Vagina (tissue), 2 donors: Measurements from ENCODE around the gene SAMD7. TPM values are rescaled to one million over a fixed set of nuclear protein-coding genes. Genes with fewer than 3 reads are reported as not detected.

ENCODE experiments used
- DNase-seq, 2 donors: peaks; one replicate each; pipeline ENCODE4 v3.0.0-alpha.2; 2017; ENCODE audit errors: extremely low spot score in 2 of 2
- H3K27ac ChIP-seq: fragments of 200-600 bp; sonication (generic); one replicate; pipeline ENCODE4 v1.5.1; 2019
- H3K27me3 ChIP-seq: fragments of 200-600 bp; sonication (generic); one replicate; pipeline ENCODE4 v1.5.1; 2019
- H3K36me3 ChIP-seq, 2 donors: fragments of 200-600 bp; sonication (generic); one replicate each; pipeline ENCODE4 v1.5.1; 2017 to 2019
- H3K4me1 ChIP-seq: fragments of 200-600 bp; sonication (generic); one replicate; pipeline ENCODE4 v1.5.1; 2019
- H3K4me3 ChIP-seq, 2 donors: fragments of 200-600 bp; sonication (generic); 1 replicate in 1 of 2; 2 replicates in 1 of 2; pipeline ENCODE4 v1.5.1; 2016 to 2019
- H3K9me3 ChIP-seq: fragments of 200-600 bp; sonication (generic); one replicate; pipeline ENCODE4 v1.5.1; 2019
- POLR2A ChIP-seq, 2 donors: fragments of 450-650 bp; IDR thresholded peaks; one replicate each; pipeline ENCODE4 v1.6.1; 2017; ENCODE audit warnings: antibody characterized with exemption in 2 of 2, mild to moderate bottlenecking in 2 of 2, moderate library complexity in 2 of 2
- POLR2AphosphoS5 ChIP-seq, 2 donors: sonication (generic); formaldehyde crosslinking; IDR thresholded peaks; one replicate each; pipeline ENCODE4 v1.9.0; 2017; ENCODE audit warnings: antibody characterized with exemption in 2 of 2, mild to moderate bottlenecking in 2 of 2, low read depth in 1 of 2; ENCODE audit not compliant: insufficient read depth in 1 of 2
- intact Hi-C: fragments of 100-400 bp; cut with DNase I; formaldehyde crosslinking; loops from one replicate; pipeline ENCODE4 v1.15.1; 2023
- total RNA-seq: library from RNA; depleted of rRNA; stranded (reverse); fragments of >200 nt; gene quantifications from one replicate; pipeline ENCODE4 v1.2.3, GENCODE V29; 2016
- TF ChIP-seq, protein P1 (sequence below), 3 experiments: fragments of 450-650 bp in 2 of 3; fragments of 200-600 bp in 1 of 3; sonication (generic) in 1 of 3; IDR thresholded peaks; one replicate each; pipeline ENCODE4 v1.5.1; 2017 to 2019; ENCODE audit warnings: antibody characterized with exemption in 3 of 3, mild to moderate bottlenecking in 2 of 3, moderate library complexity in 2 of 3

SAMD7 gene
- total RNA-seq, 1 donor from 2014 or later, result not detected

- no peaks in the 10 kb centered on the region for H3K27me3 ChIP-seq
- intact Hi-C loops, result no loop called here
- H3K4me3 ChIP-seq, result no peak overlapping the region
- no peaks in the 10 kb centered on the region for H3K36me3 ChIP-seq
- no peak overlapping the region for H3K27ac ChIP-seq
- no peak for DNase-seq
- no peaks in the 10 kb centered on the region for H3K4me1 ChIP-seq
- TF ChIP-seq POLR2AphosphoS5 (IDR thresholded peaks at IDR 0.05; ENCODE audit: insufficient read depth in 1 of 2, low read depth in 1 of 2) (no peak), POLR2A (IDR thresholded peaks at IDR 0.05) (no peak)
- TF ChIP-seq, protein P1, sequence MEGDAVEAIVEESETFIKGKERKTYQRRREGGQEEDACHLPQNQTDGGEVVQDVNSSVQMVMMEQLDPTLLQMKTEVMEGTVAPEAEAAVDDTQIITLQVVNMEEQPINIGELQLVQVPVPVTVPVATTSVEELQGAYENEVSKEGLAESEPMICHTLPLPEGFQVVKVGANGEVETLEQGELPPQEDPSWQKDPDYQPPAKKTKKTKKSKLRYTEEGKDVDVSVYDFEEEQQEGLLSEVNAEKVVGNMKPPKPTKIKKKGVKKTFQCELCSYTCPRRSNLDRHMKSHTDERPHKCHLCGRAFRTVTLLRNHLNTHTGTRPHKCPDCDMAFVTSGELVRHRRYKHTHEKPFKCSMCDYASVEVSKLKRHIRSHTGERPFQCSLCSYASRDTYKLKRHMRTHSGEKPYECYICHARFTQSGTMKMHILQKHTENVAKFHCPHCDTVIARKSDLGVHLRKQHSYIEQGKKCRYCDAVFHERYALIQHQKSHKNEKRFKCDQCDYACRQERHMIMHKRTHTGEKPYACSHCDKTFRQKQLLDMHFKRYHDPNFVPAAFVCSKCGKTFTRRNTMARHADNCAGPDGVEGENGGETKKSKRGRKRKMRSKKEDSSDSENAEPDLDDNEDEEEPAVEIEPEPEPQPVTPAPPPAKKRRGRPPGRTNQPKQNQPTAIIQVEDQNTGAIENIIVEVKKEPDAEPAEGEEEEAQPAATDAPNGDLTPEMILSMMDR (IDR thresholded peaks at IDR 0.05), result no peak
- no peaks in the 10 kb centered on the region for H3K9me3 ChIP-seq
These were observed 18.6 kb downstream of the SAMD7 start for GRCh38 chr3:169929830-169930519.

DNA sequence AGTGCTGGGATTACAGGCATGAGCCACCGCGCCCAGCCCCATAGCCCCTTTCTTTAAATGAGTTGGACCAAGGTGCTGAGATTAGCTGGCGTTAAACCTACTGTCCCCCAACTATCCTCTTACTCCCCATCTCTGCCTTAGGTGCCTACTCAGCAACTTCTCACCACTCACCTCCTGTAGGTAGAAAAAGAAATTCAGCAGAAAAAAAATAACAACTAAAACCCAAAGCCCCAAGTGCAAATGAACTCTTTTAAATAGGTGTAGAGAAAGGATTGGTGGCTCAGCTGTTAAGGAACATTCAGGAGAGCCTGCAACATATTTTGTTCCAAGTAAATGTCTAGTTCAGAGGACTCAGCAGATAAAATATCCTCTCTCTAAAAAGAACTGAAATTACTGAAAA, 19.5 kb downstream of the SAMD7 start:
- no peaks in the 10 kb centered on the region for H3K9me3 ChIP-seq
- no peak for DNase-seq
- H3K27ac ChIP-seq, result no peak overlapping the region
- intact Hi-C loops, result no loop called here
- no peaks in the 10 kb centered on the region for H3K4me1 ChIP-seq
- no peaks in the 10 kb centered on the region for H3K27me3 ChIP-seq
- H3K36me3 ChIP-seq, result no peaks in the 10 kb centered on the region
- TF ChIP-seq, protein P1 (IDR thresholded peaks at IDR 0.05), result no peak
- TF ChIP-seq POLR2AphosphoS5 (IDR thresholded peaks at IDR 0.05; ENCODE audit: insufficient read depth in 1 of 2, low read depth in 1 of 2) (no peak), POLR2A (IDR thresholded peaks at IDR 0.05) (no peak)
- no peak overlapping the region for H3K4me3 ChIP-seq

GRCh38 chr3:169931747-169932520, 20.6 kb downstream of the SAMD7 start:
- intact Hi-C loops, result no loop called here
- no peaks in the 10 kb centered on the region for H3K9me3 ChIP-seq
- H3K36me3 ChIP-seq, result no peaks in the 10 kb centered on the region
- TF ChIP-seq POLR2A (IDR thresholded peaks at IDR 0.05) (no peak), POLR2AphosphoS5 (IDR thresholded peaks at IDR 0.05; ENCODE audit: insufficient read depth in 1 of 2, low read depth in 1 of 2) (no peak)
- TF ChIP-seq, protein P1 (IDR thresholded peaks at IDR 0.05), result no peak
- H3K27ac ChIP-seq, result no peak overlapping the region
- H3K4me1 ChIP-seq, result no peaks in the 10 kb centered on the region
- H3K4me3 ChIP-seq, result no peak overlapping the region
- DNase-seq, result no peak
- H3K27me3 ChIP-seq, result no peaks in the 10 kb centered on the region

DNA sequence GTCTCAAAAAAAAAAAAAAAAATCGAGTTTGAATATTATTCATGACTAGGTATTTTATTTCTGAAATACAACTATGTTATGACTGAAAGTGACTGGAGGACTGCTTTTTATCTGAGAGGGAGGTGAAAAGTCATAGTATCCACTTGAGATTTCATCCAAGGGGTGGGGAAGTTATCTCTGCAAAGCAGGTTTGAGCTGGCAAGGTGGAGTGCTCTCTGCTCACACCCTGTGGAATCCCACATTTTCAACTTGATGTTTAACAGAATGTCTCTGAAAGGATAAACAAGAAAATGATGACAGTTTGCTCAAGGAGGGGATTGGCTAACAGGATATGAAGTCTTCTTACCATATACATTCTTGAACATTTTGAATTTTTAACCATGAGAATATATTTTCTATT, 27.9 kb downstream of the SAMD7 start:
- Histone ChIP-seq H3K9me3 (no peaks in the 10 kb centered on the region), H3K36me3 (no peaks in the 10 kb centered on the region), H3K27ac (no peak overlapping the region), H3K4me3 (no peak overlapping the region), H3K27me3 (no peaks in the 10 kb centered on the region), H3K4me1 (no peaks in the 10 kb centered on the region)
- intact Hi-C loops, result no loop called here
- TF ChIP-seq POLR2A (IDR thresholded peaks at IDR 0.05) (no peak), POLR2AphosphoS5 (IDR thresholded peaks at IDR 0.05; ENCODE audit: insufficient read depth in 1 of 2, low read depth in 1 of 2) (no peak)
- TF ChIP-seq, protein P1 (IDR thresholded peaks at IDR 0.05), result no peak
- no peak for DNase-seq

DNA sequence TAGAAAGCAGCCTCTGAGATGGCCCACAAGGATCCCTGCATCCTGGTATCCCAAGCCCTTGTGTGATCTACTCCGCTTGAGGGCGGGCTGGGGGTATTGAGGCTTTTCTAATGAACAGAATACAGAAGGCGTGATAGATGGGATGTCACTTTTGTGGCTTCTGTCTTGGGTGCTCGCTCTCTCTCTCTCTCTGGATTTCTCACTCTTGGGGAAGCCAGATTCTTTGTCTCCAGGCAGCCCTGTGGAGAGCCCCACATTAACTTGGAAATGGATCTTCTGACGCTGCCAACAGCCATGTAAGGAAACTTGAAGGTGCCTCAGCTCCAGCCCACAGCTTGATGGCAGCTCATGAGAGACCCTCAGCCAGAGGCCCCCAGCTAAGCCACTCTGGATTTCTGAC, 28.4 kb downstream of the SAMD7 start:
- Histone ChIP-seq H3K36me3 (no peaks in the 10 kb centered on the region), H3K27ac (no peak overlapping the region), H3K4me3 (no peak overlapping the region), H3K27me3 (no peaks in the 10 kb centered on the region), H3K4me1 (no peaks in the 10 kb centered on the region), H3K9me3 (no peaks in the 10 kb centered on the region)
- no peak for DNase-seq
- TF ChIP-seq, protein P1 (IDR thresholded peaks at IDR 0.05), result no peak
- TF ChIP-seq POLR2AphosphoS5 (IDR thresholded peaks at IDR 0.05; ENCODE audit: insufficient read depth in 1 of 2, low read depth in 1 of 2), result no peak
- no peak for TF ChIP-seq POLR2A (IDR thresholded peaks at IDR 0.05)
- intact Hi-C loops, result no loop called here
